HEK293 (cell line): ENCODE results near the gene THRSP.

Experiments
- HOXA7 ChIP-seq: sonication (generic); formaldehyde crosslinking; IDR thresholded peaks from 2 replicates; pipeline ENCODE4 v1.8.1; 2022; ENCODE audit warnings: missing genetic modification reagents, borderline replicate concordance
- YY1 ChIP-seq: fragments of 450-650 bp; formaldehyde crosslinking; IDR thresholded peaks from 2 replicates; pipeline ENCODE4 v1.5.1; 2018; ENCODE audit warnings: missing biosample characterization, missing genetic modification characterization
- ZBTB7A ChIP-seq: fragments of 450-650 bp; formaldehyde crosslinking; IDR thresholded peaks from 2 replicates; pipeline ENCODE4 v1.5.1; 2016; ENCODE audit warnings: low read depth, missing biosample characterization, missing genetic modification characterization
- ZNF223 ChIP-seq: fragments of 450-650 bp; formaldehyde crosslinking; IDR thresholded peaks from 2 replicates; pipeline ENCODE4 v1.5.1; 2016; ENCODE audit warnings: missing biosample characterization, missing genetic modification characterization
- ZNF239 ChIP-seq: fragments of 450-650 bp; formaldehyde crosslinking; IDR thresholded peaks from 2 replicates; pipeline ENCODE4 v1.5.1; 2016; ENCODE audit warnings: missing biosample characterization, missing genetic modification characterization
- ZNF391 ChIP-seq: fragments of 450-650 bp; formaldehyde crosslinking; IDR thresholded peaks from 2 replicates; pipeline ENCODE4 v1.5.1; 2016; ENCODE audit warnings: low read depth, missing biosample characterization, missing genetic modification characterization, borderline replicate concordance
- ZNF529 ChIP-seq: fragments of 450-650 bp; formaldehyde crosslinking; IDR thresholded peaks from 2 replicates; pipeline ENCODE4 v1.5.1; 2017; ENCODE audit warnings: missing genetic modification characterization, missing biosample characterization; ENCODE audit not compliant: insufficient replicate concordance
- ZNF530 ChIP-seq: fragments of 450-650 bp; formaldehyde crosslinking; IDR thresholded peaks from 2 replicates; pipeline ENCODE4 v1.5.1; 2016; ENCODE audit warnings: low read depth, missing biosample characterization, missing genetic modification characterization
- ZNF785 ChIP-seq: fragments of 450-650 bp; formaldehyde crosslinking; IDR thresholded peaks from 2 replicates; pipeline ENCODE4 v1.5.1; 2016; ENCODE audit warnings: missing biosample characterization, missing genetic modification characterization
- ZNF791 ChIP-seq: fragments of 450-650 bp; formaldehyde crosslinking; IDR thresholded peaks from 2 replicates; pipeline ENCODE4 v1.5.1; 2016; ENCODE audit warnings: missing biosample characterization, missing genetic modification characterization
- TF ChIP-seq, protein P1 (sequence below): fragments of 450-650 bp; formaldehyde crosslinking; IDR thresholded peaks from 2 replicates; pipeline ENCODE4 v1.5.1; 2016; ENCODE audit warnings: missing biosample characterization, missing genetic modification characterization
- TF ChIP-seq, protein P2 (sequence below): fragments of 450-650 bp; formaldehyde crosslinking; conservative IDR thresholded peaks from 2 replicates; pipeline ENCODE4 v1.5.1; 2016; ENCODE audit warnings: low read depth, missing biosample characterization, missing genetic modification characterization
- TF ChIP-seq, protein P3 (sequence below): fragments of 450-650 bp; formaldehyde crosslinking; IDR thresholded peaks from 2 replicates; pipeline ENCODE4 v1.5.1; 2017; ENCODE audit warnings: missing biosample characterization, missing genetic modification characterization

DNA sequence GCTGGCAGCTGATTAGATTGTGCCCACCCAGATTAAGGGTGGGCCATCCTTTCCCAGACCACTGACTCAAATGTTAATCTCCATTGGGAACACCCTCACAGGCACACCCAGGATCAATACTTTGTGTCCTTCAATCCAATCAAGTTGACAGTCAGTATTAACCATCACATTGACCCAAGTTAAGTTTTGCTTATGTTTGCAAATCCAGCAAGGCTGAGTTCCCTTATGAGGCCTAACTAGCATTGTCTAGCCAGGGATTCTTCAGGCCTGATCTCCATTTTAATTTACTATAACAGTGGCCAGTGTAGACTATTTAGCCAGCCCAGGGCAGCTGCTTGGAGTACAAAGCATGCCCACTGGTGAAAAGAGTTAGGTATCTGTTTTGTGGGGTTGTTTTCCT is 38.3 kb upstream of the THRSP start:
- TF ChIP-seq, protein P1, sequence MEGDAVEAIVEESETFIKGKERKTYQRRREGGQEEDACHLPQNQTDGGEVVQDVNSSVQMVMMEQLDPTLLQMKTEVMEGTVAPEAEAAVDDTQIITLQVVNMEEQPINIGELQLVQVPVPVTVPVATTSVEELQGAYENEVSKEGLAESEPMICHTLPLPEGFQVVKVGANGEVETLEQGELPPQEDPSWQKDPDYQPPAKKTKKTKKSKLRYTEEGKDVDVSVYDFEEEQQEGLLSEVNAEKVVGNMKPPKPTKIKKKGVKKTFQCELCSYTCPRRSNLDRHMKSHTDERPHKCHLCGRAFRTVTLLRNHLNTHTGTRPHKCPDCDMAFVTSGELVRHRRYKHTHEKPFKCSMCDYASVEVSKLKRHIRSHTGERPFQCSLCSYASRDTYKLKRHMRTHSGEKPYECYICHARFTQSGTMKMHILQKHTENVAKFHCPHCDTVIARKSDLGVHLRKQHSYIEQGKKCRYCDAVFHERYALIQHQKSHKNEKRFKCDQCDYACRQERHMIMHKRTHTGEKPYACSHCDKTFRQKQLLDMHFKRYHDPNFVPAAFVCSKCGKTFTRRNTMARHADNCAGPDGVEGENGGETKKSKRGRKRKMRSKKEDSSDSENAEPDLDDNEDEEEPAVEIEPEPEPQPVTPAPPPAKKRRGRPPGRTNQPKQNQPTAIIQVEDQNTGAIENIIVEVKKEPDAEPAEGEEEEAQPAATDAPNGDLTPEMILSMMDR, result no peak
- TF ChIP-seq ZNF791 (no peak), HOXA7 (no peak), ZBTB7A (tag by site-specific recombination) (no peak), ZNF223 (tag by site-specific recombination) (no peak), ZNF239 (tag by site-specific recombination) (no peak), ZNF785 (no peak), ZNF530 (tag by site-specific recombination) (no peak), ZNF529 (tag by site-specific recombination) (no peak), ZNF391 (no peak), YY1 (tag by site-specific recombination) (no peak)
- TF ChIP-seq, protein P2, sequence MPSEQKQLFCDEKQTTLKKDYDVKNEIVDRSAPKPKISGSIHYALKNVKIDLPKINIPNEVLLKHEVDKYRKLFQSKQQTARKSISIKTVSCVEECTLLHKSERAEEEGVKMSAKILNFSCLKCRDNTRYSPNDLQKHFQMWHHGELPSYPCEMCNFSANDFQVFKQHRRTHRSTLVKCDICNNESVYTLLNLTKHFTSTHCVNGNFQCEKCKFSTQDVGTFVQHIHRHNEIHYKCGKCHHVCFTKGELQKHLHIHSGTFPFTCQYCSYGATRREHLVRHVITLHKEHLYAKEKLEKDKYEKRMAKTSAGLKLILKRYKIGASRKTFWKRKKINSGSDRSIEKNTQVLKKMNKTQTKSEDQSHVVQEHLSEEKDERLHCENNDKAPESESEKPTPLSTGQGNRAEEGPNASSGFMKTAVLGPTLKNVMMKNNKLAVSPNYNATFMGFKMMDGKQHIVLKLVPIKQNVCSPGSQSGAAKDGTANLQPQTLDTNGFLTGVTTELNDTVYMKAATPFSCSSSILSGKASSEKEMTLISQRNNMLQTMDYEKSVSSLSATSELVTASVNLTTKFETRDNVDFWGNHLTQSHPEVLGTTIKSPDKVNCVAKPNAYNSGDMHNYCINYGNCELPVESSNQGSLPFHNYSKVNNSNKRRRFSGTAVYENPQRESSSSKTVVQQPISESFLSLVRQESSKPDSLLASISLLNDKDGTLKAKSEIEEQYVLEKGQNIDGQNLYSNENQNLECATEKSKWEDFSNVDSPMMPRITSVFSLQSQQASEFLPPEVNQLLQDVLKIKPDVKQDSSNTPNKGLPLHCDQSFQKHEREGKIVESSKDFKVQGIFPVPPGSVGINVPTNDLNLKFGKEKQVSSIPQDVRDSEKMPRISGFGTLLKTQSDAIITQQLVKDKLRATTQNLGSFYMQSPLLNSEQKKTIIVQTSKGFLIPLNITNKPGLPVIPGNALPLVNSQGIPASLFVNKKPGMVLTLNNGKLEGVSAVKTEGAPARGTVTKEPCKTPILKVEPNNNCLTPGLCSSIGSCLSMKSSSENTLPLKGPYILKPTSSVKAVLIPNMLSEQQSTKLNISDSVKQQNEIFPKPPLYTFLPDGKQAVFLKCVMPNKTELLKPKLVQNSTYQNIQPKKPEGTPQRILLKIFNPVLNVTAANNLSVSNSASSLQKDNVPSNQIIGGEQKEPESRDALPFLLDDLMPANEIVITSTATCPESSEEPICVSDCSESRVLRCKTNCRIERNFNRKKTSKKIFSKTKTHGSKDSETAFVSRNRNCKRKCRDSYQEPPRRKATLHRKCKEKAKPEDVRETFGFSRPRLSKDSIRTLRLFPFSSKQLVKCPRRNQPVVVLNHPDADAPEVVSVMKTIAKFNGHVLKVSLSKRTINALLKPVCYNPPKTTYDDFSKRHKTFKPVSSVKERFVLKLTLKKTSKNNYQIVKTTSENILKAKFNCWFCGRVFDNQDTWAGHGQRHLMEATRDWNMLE, result no peak
- TF ChIP-seq, protein P3, sequence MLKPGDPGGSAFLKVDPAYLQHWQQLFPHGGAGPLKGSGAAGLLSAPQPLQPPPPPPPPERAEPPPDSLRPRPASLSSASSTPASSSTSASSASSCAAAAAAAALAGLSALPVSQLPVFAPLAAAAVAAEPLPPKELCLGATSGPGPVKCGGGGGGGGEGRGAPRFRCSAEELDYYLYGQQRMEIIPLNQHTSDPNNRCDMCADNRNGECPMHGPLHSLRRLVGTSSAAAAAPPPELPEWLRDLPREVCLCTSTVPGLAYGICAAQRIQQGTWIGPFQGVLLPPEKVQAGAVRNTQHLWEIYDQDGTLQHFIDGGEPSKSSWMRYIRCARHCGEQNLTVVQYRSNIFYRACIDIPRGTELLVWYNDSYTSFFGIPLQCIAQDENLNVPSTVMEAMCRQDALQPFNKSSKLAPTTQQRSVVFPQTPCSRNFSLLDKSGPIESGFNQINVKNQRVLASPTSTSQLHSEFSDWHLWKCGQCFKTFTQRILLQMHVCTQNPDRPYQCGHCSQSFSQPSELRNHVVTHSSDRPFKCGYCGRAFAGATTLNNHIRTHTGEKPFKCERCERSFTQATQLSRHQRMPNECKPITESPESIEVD (tag by site-specific recombination), result no peak
